ENCODE measurements around the gene PPP1CB. TPM values are rescaled to one million over a fixed set of nuclear protein-coding genes. Genes with fewer than 3 reads are reported as not detected.

Gene PPP1CB
- polyA plus RNA-seq, 1 experiment, result 159 TPM

DNA sequence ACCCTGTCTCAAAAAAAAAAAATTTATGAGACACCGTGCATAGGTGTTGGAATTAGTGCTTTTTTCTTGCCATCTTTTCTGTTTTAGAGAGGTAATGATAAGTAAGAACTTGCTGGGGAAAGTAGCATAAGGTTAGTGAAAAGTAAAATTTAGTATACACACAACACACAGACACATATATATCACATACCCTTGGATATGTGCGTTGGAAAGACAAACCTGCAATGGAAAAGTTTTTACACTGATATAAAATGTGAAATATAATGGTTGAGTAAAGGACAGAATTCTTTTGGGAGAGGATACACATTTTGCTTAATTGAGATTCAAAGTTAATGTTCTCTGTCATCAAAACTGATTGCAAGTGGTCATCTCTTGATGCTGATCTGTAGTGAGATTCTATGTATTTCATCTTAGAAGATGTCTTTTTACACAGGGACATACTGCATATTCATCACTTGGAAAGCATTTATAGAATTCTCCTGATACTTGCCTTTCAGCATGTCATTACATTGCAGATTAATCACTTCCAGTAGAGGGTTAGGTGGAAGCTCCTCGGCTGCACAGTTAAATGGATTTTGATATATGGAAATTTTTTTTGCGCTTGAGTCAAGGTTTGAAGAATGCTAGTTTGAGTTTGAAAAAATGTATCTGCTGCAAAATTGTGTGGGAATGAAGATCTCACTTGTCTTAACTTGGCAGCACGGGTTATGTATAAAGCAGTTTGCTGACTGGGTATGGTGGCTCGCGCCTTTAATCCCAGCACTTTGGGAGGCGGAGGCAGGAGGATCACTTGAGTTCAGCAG lies 13.5 kb downstream of the PPP1CB start:
- no peak for DNase-seq (ENCODE audit: low read depth, low spot score)
- POLR2A ChIA-PET, result no interaction called here
- no peak overlapping the region for H3K27ac ChIP-seq (ENCODE audit: low read depth, low read length)
- no peaks in the 10 kb centered on the region for H3K9me3 ChIP-seq (ENCODE audit: control insufficient read depth, insufficient read depth, low read length)
- CTCF ChIA-PET, result no interaction called here
- TF ChIP-seq, protein P1, sequence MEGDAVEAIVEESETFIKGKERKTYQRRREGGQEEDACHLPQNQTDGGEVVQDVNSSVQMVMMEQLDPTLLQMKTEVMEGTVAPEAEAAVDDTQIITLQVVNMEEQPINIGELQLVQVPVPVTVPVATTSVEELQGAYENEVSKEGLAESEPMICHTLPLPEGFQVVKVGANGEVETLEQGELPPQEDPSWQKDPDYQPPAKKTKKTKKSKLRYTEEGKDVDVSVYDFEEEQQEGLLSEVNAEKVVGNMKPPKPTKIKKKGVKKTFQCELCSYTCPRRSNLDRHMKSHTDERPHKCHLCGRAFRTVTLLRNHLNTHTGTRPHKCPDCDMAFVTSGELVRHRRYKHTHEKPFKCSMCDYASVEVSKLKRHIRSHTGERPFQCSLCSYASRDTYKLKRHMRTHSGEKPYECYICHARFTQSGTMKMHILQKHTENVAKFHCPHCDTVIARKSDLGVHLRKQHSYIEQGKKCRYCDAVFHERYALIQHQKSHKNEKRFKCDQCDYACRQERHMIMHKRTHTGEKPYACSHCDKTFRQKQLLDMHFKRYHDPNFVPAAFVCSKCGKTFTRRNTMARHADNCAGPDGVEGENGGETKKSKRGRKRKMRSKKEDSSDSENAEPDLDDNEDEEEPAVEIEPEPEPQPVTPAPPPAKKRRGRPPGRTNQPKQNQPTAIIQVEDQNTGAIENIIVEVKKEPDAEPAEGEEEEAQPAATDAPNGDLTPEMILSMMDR (IDR thresholded peaks at IDR 0.05; ENCODE audit: low read depth, low read length), result no peak
- no peak overlapping the region for H3K4me3 ChIP-seq (ENCODE audit: low read depth, low read length)
- H3K27me3 ChIP-seq (ENCODE audit: control insufficient read depth, insufficient read depth, low read length), result no peaks in the 10 kb centered on the region

DNA sequence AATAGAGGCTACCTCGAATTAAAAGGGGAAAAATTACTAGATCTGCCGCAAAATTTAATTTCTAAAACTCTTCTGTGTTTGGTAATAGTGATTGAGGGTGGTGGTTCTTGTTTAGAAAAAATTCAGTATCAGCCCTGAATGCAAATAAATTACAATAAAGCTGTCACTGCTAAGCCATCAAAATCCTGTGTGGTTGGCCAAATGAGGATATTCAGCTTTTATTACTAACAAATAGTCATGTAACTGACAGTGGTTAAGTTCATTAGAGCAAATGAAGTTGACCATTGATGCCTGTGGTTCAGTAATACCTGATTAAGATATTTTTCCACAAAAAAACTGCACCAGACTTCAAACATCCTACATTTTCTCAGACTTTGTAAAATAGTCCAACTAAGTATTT lies 14.4 kb downstream of the PPP1CB start:
- TF ChIP-seq, protein P1 (IDR thresholded peaks at IDR 0.05; ENCODE audit: low read depth, low read length), result no peak
- Histone ChIP-seq H3K4me3 (ENCODE audit: low read depth, low read length) (no peak overlapping the region), H3K27me3 (ENCODE audit: control insufficient read depth, insufficient read depth, low read length) (no peaks in the 10 kb centered on the region), H3K27ac (ENCODE audit: low read depth, low read length) (no peak overlapping the region), H3K9me3 (ENCODE audit: control insufficient read depth, insufficient read depth, low read length) (no peaks in the 10 kb centered on the region)
- POLR2A ChIA-PET, result no interaction called here
- CTCF ChIA-PET, result interaction anchor here (1.2 kb wide), 1 partner anchor 173 kb away, joined by 6 read pairs; no protein-coding TSS in a partner anchor
- DNase-seq (ENCODE audit: low read depth, low spot score), result no peak

DNA sequence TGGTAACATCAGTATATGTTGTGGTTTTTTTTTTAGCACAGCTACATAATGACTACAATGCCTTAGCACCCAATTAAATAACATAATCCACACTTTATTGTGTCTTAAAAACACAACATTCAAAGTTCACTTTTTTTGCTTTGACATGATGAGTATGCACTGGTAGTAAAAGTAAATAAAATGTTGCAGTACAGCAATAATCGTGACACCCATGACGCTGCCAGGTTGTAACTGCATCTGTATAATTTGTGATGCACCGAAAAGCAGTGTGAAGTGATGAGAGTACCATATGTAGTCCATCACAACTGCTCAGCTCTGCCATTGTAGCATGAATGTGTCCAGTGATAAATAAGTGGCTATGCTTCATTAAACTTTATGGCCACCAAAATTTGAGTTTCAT lies 15.7 kb downstream of the PPP1CB start:
- POLR2A ChIA-PET, result no interaction called here

DNA sequence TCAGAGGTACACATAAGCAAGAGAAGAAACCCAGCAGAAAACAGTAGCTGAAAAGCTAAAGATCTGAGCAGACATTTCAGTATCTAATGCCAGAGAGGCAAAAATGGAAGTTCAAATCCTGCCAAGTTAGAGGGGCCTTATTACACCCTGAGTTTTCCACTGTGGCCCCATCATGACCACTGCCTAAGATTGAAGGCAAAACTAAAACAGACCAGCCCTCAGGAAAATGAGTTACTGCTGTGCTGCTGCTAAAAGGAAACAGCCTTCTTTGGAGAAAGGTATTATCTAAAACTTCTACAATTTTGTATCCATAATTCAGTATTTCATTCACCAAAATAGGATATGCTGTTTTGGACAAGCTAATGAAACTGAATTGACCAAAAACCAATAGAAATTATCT lies 16.8 kb downstream of the PPP1CB start:
- no peak overlapping the region for H3K27ac ChIP-seq (ENCODE audit: low read depth, low read length)
- H3K4me3 ChIP-seq (ENCODE audit: low read depth, low read length), result no peak overlapping the region
- ChIA-PET CTCF (interaction anchor here (1.0 to 1.8 kb wide), 2 partner anchors 174 to 1085 kb away, joined by 3 to 9 read pairs; no protein-coding TSS in a partner anchor), POLR2A (no interaction called here)
- no peaks in the 10 kb centered on the region for H3K27me3 ChIP-seq (ENCODE audit: control insufficient read depth, insufficient read depth, low read length)
- DNase-seq (ENCODE audit: low read depth, low spot score), result no peak
- TF ChIP-seq, protein P1 (IDR thresholded peaks at IDR 0.05; ENCODE audit: low read depth, low read length), result no peak
- no peaks in the 10 kb centered on the region for H3K9me3 ChIP-seq (ENCODE audit: control insufficient read depth, insufficient read depth, low read length)

More for the DNA sequence above, 15.7 kb downstream of the PPP1CB start:
- Histone ChIP-seq H3K27me3 (ENCODE audit: control insufficient read depth, insufficient read depth, low read length) (no peaks in the 10 kb centered on the region), H3K27ac (ENCODE audit: low read depth, low read length) (no peak overlapping the region), H3K9me3 (ENCODE audit: control insufficient read depth, insufficient read depth, low read length) (no peaks in the 10 kb centered on the region), H3K4me3 (ENCODE audit: low read depth, low read length) (no peak overlapping the region)
- DNase-seq (ENCODE audit: low read depth, low spot score), result no peak
- TF ChIP-seq, protein P1 (IDR thresholded peaks at IDR 0.05; ENCODE audit: low read depth, low read length), result no peak
- CTCF ChIA-PET, result interaction anchor here (1.2 to 1.8 kb wide), 2 partner anchors 173 to 174 kb away, joined by 6 to 9 read pairs; no protein-coding TSS in a partner anchor

DNA sequence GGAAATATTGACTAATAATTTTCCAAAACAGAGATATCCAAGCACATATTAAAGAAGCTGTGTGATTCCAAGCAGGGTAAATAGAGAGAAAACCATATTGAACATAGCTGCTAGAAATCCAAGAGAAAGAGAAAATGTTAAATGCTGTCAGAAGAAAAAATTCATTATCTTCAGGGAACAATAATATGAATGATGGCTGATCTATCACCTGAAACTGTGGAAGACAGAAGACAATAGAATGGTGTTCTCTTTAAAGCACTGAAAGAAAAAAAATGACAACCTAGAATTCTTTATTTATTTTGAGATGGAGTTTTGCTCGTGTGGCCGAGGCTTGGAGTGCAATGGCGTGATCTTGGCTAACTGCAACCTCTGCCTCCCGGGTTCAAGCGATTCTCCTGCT lies 17.3 kb downstream of the PPP1CB start:
- H3K9me3 ChIP-seq (ENCODE audit: control insufficient read depth, insufficient read depth, low read length), result no peaks in the 10 kb centered on the region
- POLR2A ChIA-PET, result no interaction called here
- H3K4me3 ChIP-seq (ENCODE audit: low read depth, low read length), result no peak overlapping the region
- DNase-seq (ENCODE audit: low read depth, low spot score), result no peak
- TF ChIP-seq, protein P1 (IDR thresholded peaks at IDR 0.05; ENCODE audit: low read depth, low read length), result no peak
- H3K27ac ChIP-seq (ENCODE audit: low read depth, low read length), result no peak overlapping the region
- no peaks in the 10 kb centered on the region for H3K27me3 ChIP-seq (ENCODE audit: control insufficient read depth, insufficient read depth, low read length)
- CTCF ChIA-PET, result interaction anchor here (1.0 to 1.8 kb wide), 2 partner anchors 175 to 1085 kb away, joined by 3 to 9 read pairs; no protein-coding TSS in a partner anchor
